OCI-LY1 (cell line): ENCODE measurements around the gene COL16A1.

ENCODE experiments used
- H2AFZ ChIP-seq: fragments of 200-600 bp; sonication (generic), shearing (Covaris generic); 2 replicates; pipeline ENCODE4 v1.6.0; 2014; ENCODE audit warnings: antibody characterized with exemption, mild to moderate bottlenecking, low read length
- H3F3A ChIP-seq: fragments of 200-600 bp; sonication (generic), shearing (Covaris generic); 2 replicates; pipeline ENCODE4 v1.6.0; 2014; ENCODE audit warnings: mild to moderate bottlenecking, antibody characterized with exemption, low read length, moderate library complexity; ENCODE audit not compliant: insufficient read depth
- H3K27ac ChIP-seq: fragments of 200-600 bp; sonication (generic); 2 replicates; pipeline ENCODE4 v1.5.1; 2014; ENCODE audit warnings: low read length, mixed run types, mild to moderate bottlenecking, low read depth; ENCODE audit not compliant: poor library complexity, severe bottlenecking
- H3K27me3 ChIP-seq: fragments of 200-600 bp; sonication (generic); 2 replicates; pipeline ENCODE4 v1.6.0; 2014; ENCODE audit warnings: antibody characterized with exemption, mild to moderate bottlenecking, low read length, moderate library complexity; ENCODE audit not compliant: insufficient read depth
- H3K36me3 ChIP-seq: fragments of 200-600 bp; sonication (generic); 2 replicates; pipeline ENCODE4 v1.6.1; 2014; ENCODE audit warnings: mild to moderate bottlenecking, antibody characterized with exemption, low read length, moderate library complexity, mixed read lengths; ENCODE audit not compliant: insufficient read depth
- H3K4me1 ChIP-seq: fragments of 200-600 bp; sonication (generic); 2 replicates; pipeline ENCODE4 v1.5.1; 2014; ENCODE audit warnings: mild to moderate bottlenecking, low read length, moderate library complexity; ENCODE audit not compliant: insufficient read depth, severe bottlenecking
- H3K4me2 ChIP-seq: fragments of 200-600 bp; sonication (generic), shearing (Covaris generic); 2 replicates; pipeline ENCODE4 v1.6.1; 2014; ENCODE audit warnings: low read length
- H3K4me3 ChIP-seq: fragments of 200-600 bp; sonication (generic); 2 replicates; pipeline ENCODE4 v1.5.1; 2014; ENCODE audit warnings: low read length, low read depth, mild to moderate bottlenecking, mixed read lengths; ENCODE audit not compliant: poor library complexity, severe bottlenecking
- H3K79me2 ChIP-seq: fragments of 200-600 bp; shearing (Covaris generic); 2 replicates; pipeline ENCODE4 v1.6.1; 2016; ENCODE audit warnings: mixed run types, low read length, mixed read lengths; ENCODE audit not compliant: insufficient read depth
- H3K9ac ChIP-seq: fragments of 200-600 bp; sonication (generic), shearing (Covaris generic); 2 replicates; pipeline ENCODE4 v1.6.1; 2014; ENCODE audit warnings: mild to moderate bottlenecking, low read length, mixed read lengths
- H3K9me2 ChIP-seq: fragments of 200-600 bp; sonication (generic), shearing (Covaris generic); 2 replicates; pipeline ENCODE4 v1.6.1; 2014; ENCODE audit warnings: low read depth, mild to moderate bottlenecking, low read length, mixed read lengths
- H3K9me3 ChIP-seq: fragments of 200-600 bp; shearing (Covaris generic); 2 replicates; pipeline ENCODE4 v1.6.1; 2014; ENCODE audit warnings: low read length, mixed read lengths
- H4K20me1 ChIP-seq: fragments of 200-600 bp; sonication (generic), shearing (Covaris generic); 2 replicates; pipeline ENCODE4 v1.6.0; 2016; ENCODE audit warnings: mild to moderate bottlenecking, low read length; ENCODE audit not compliant: insufficient read depth
- CTCF ChIP-seq: fragments of 200-600 bp; sonication (generic), shearing (Covaris generic); IDR thresholded peaks from 2 replicates; pipeline ENCODE4 v1.5.1; 2017; ENCODE audit warnings: mild to moderate bottlenecking, antibody characterized with exemption, low read length, moderate library complexity, mixed read lengths
- EZH2 ChIP-seq: fragments of 200-600 bp; sonication (generic), shearing (Covaris generic); IDR thresholded peaks from 2 replicates; pipeline ENCODE4 v1.8.0; 2017; ENCODE audit warnings: borderline replicate concordance, mixed run types, mild to moderate bottlenecking, antibody characterized with exemption, low read length, moderate library complexity, mixed read lengths

COL16A1 gene

GRCh38 chr1:31697369-31697984, 6.3 kb downstream of the COL16A1 start:
- H3K4me2 ChIP-seq = no peak overlapping the region
- no peak overlapping the region for H3K27ac ChIP-seq
- no peaks in the 10 kb centered on the region for H3K9me3 ChIP-seq
- no peak overlapping the region for H3K4me3 ChIP-seq
- H2AFZ ChIP-seq = no peak overlapping the region
- peaks cover 3% of the 10 kb centered on the region for H3K4me1 ChIP-seq
- no peak overlapping the region for H3K9ac ChIP-seq
- no peaks in the 10 kb centered on the region for H3K36me3 ChIP-seq
- no peaks in the 10 kb centered on the region for H3K27me3 ChIP-seq
- no peaks in the 10 kb centered on the region for H3K79me2 ChIP-seq
- H4K20me1 ChIP-seq = no peaks in the 10 kb centered on the region
- TF ChIP-seq EZH2 (no peak), CTCF (no peak)
- no peaks in the 10 kb centered on the region for H3F3A ChIP-seq
- no peaks in the 10 kb centered on the region for H3K9me2 ChIP-seq

- no peaks in the 10 kb centered on the region for H4K20me1 ChIP-seq
- H3K4me1 ChIP-seq = peaks cover 3% of the 10 kb centered on the region
- H3K9ac ChIP-seq = no peak overlapping the region
- no peaks in the 10 kb centered on the region for H3K9me2 ChIP-seq
- no peak overlapping the region for H3K4me2 ChIP-seq
- no peak overlapping the region for H3K4me3 ChIP-seq
- no peak for TF ChIP-seq EZH2
- no peak for TF ChIP-seq CTCF
- H2AFZ ChIP-seq = no peak overlapping the region
- no peaks in the 10 kb centered on the region for H3K36me3 ChIP-seq
- H3K27me3 ChIP-seq = no peaks in the 10 kb centered on the region
- no peak overlapping the region for H3K27ac ChIP-seq
- H3K79me2 ChIP-seq = no peaks in the 10 kb centered on the region
- no peaks in the 10 kb centered on the region for H3F3A ChIP-seq
- H3K9me3 ChIP-seq = no peaks in the 10 kb centered on the region
These were observed 7.6 kb downstream of the COL16A1 start for GRCh38 chr1:31696242-31696641.

GRCh38 chr1:31695327-31695726, 8.5 kb downstream of the COL16A1 start:
- H3K27ac ChIP-seq = no peak overlapping the region
- no peak overlapping the region for H2AFZ ChIP-seq
- H3K36me3 ChIP-seq = no peaks in the 10 kb centered on the region
- H3K9me2 ChIP-seq = no peaks in the 10 kb centered on the region
- H3F3A ChIP-seq = no peaks in the 10 kb centered on the region
- no peaks in the 10 kb centered on the region for H3K4me1 ChIP-seq
- H3K9ac ChIP-seq = no peak overlapping the region
- no peak overlapping the region for H3K4me3 ChIP-seq
- no peaks in the 10 kb centered on the region for H4K20me1 ChIP-seq
- no peak overlapping the region for H3K4me2 ChIP-seq
- no peaks in the 10 kb centered on the region for H3K79me2 ChIP-seq
- TF ChIP-seq CTCF (no peak), EZH2 (no peak)
- no peaks in the 10 kb centered on the region for H3K9me3 ChIP-seq
- no peaks in the 10 kb centered on the region for H3K27me3 ChIP-seq
